NCI-H2227 treated with DMSO at 0.1 percent for 48 hours (cell line): ENCODE data around the gene TKTL1.
"Not testable (repeated sequence)": the region's sequence is repeated elsewhere in the genome, so short reads cannot be mapped to it uniquely, and the experiment has no call there.

Experiments
- DNase-seq: peaks from one replicate; lab custom pipeline; 2025; lab: John Stamatoyannopoulos, UW

TKTL1 gene

GRCh38 chrX:154295664-154296310 is at the start of gene TKTL1:
Gene TKTL1, plus strand, starts transcription at chrX:154295795. Its CDS starts 65 bp downstream, at chrX:154295860.
- no peak for DNase-seq

GRCh38 chrX:154247377-154248045 is 48.1 kb upstream of the TKTL1 start:
- not testable (repeated sequence) for DNase-seq

GRCh38 chrX:154248076-154248475 is 47.5 kb upstream of the TKTL1 start:
- not testable (repeated sequence) for DNase-seq

- DNase-seq = not testable (repeated sequence)
Observed at GRCh38 chrX:154257282-154257681, 38.3 kb upstream of the TKTL1 start, which contains the start of gene OPN1MW3. Gene OPN1MW3, plus strand, starts transcription at chrX:154257582. Its CDS starts 38 bp downstream, at chrX:154257620.

- DNase-seq = not testable (repeated sequence)
Observed at GRCh38 chrX:154258711-154259110, 36.9 kb upstream of the TKTL1 start.

GRCh38 chrX:154263072-154263471 is 32.5 kb upstream of the TKTL1 start:
- not testable (repeated sequence) for DNase-seq

- not testable (repeated sequence) for DNase-seq
Observed at GRCh38 chrX:154269245-154269644, 26.4 kb upstream of the TKTL1 start.

GRCh38 chrX:154284489-154285338 is 10.9 kb upstream of the TKTL1 start:
- not testable (repeated sequence) for DNase-seq

- DNase-seq = not testable (repeated sequence)
Observed at GRCh38 chrX:154286406-154286805, 9.2 kb upstream of the TKTL1 start.

GRCh38 chrX:154294791-154295574 is 612 bp upstream of the TKTL1 start, which contains the start of gene TEX28:
Gene TEX28, minus strand, starts transcription at chrX:154295124. Its CDS starts 3,007 bp downstream, at chrX:154292117.
- DNase-seq = no peak

GRCh38 chrX:154296731-154297130 is 1.1 kb downstream of the TKTL1 start:
- DNase-seq = no peak

- DNase-seq = no peak
Observed at GRCh38 chrX:154298312-154298711, 2.7 kb downstream of the TKTL1 start.

- no peak for DNase-seq
Observed at GRCh38 chrX:154300816-154301215, 5.2 kb downstream of the TKTL1 start.

- not testable (repeated sequence) for DNase-seq
Observed at GRCh38 chrX:154302998-154303397, 7.4 kb downstream of the TKTL1 start.

GRCh38 chrX:154303476-154303875 is 7.9 kb downstream of the TKTL1 start:
- DNase-seq = no peak

- no peak for DNase-seq
Observed at GRCh38 chrX:154304846-154305245, 9.3 kb downstream of the TKTL1 start.

- no peak for DNase-seq
Observed at GRCh38 chrX:154305541-154306205, 10.1 kb downstream of the TKTL1 start.

- no peak for DNase-seq
Observed at GRCh38 chrX:154307202-154307601, 11.6 kb downstream of the TKTL1 start.

GRCh38 chrX:154308108-154308946 is 12.7 kb downstream of the TKTL1 start:
- no peak for DNase-seq
